Measurements from ENCODE around the gene VMP1.

The VMP1 gene

GRCh38 chr17:59675231-59675630 lies 32.2 kb upstream of the VMP1 start:
- DNase-seq (ENCODE audit: extremely low read depth, low read depth): no peak
- TF ChIP-seq CTCF (IDR thresholded peaks at IDR 0.05; ENCODE audit: low read depth, low read length, missing control alignments): no peak
- H3K4me3 ChIP-seq (replicated peaks; ENCODE audit: low read depth, low read length): no peak overlapping the region

GRCh38 chr17:59676716-59677115 lies 30.7 kb upstream of the VMP1 start:
- no peak overlapping the region for H3K4me3 ChIP-seq (replicated peaks; ENCODE audit: low read depth, low read length)
- no peak for TF ChIP-seq CTCF (IDR thresholded peaks at IDR 0.05; ENCODE audit: low read depth, low read length, missing control alignments)
- DNase-seq (ENCODE audit: extremely low read depth, low read depth): no peak

GRCh38 chr17:59678918-59679317 lies 28.5 kb upstream of the VMP1 start:
- DNase-seq (ENCODE audit: extremely low read depth, low read depth): no peak
- TF ChIP-seq CTCF (IDR thresholded peaks at IDR 0.05; ENCODE audit: low read depth, low read length, missing control alignments): no peak
- H3K4me3 ChIP-seq (replicated peaks; ENCODE audit: low read depth, low read length): no peak overlapping the region

- no peak for TF ChIP-seq CTCF (IDR thresholded peaks at IDR 0.05; ENCODE audit: low read depth, low read length, missing control alignments)
- no peak for DNase-seq (ENCODE audit: extremely low read depth, low read depth)
- no peak overlapping the region for H3K4me3 ChIP-seq (replicated peaks; ENCODE audit: low read depth, low read length)
Measured at GRCh38 chr17:59680314-59680713, 27.1 kb upstream of the VMP1 start.

GRCh38 chr17:59683283-59683682 lies 24.2 kb upstream of the VMP1 start:
- no peak for DNase-seq (ENCODE audit: extremely low read depth, low read depth)
- TF ChIP-seq CTCF (IDR thresholded peaks at IDR 0.05; ENCODE audit: low read depth, low read length, missing control alignments): no peak

GRCh38 chr17:59684967-59685366 lies 22.5 kb upstream of the VMP1 start:
- no peak for DNase-seq (ENCODE audit: extremely low read depth, low read depth)
- TF ChIP-seq CTCF (IDR thresholded peaks at IDR 0.05; ENCODE audit: low read depth, low read length, missing control alignments): no peak
- H3K4me3 ChIP-seq (replicated peaks; ENCODE audit: low read depth, low read length): no peak overlapping the region

More at GRCh38 chr17:59683283-59683682, 24.2 kb upstream of the VMP1 start:
- no peak overlapping the region for H3K4me3 ChIP-seq (replicated peaks; ENCODE audit: low read depth, low read length)

- DNase-seq (ENCODE audit: extremely low read depth, low read depth): no peak
- TF ChIP-seq CTCF (IDR thresholded peaks at IDR 0.05; ENCODE audit: low read depth, low read length, missing control alignments): no peak
- H3K4me3 ChIP-seq (replicated peaks; ENCODE audit: low read depth, low read length): no peak overlapping the region
Measured at GRCh38 chr17:59688008-59688407, 19.4 kb upstream of the VMP1 start.
